H1 (cell line): ENCODE data around the gene LIX1L. TPM values are rescaled to one million over a fixed set of nuclear protein-coding genes. Genes with fewer than 3 reads are reported as not detected.

Source experiments
- CTCF ChIA-PET: fragments of 300-600 bp; sonication (Branson Sonifier 250); formaldehyde crosslinking; loops from one replicate; lab custom pipeline; 2021; ENCODE audit not compliant: partially characterized antibody; lab: Charles Lee
- POLR2A ChIA-PET: fragments of 300-600 bp; sonication (Branson Sonifier 250); formaldehyde crosslinking; loops from one replicate; lab custom pipeline; 2021; ENCODE audit warnings: inconsistent platforms; ENCODE audit not compliant: partially characterized antibody; lab: Charles Lee
- DNase-seq, 2 experiments: peaks; one replicate each; pipeline versions ENCODE4 v3.0.0 to v3.0.0-alpha.2; 2010 to 2022; ENCODE audit warnings: low spot score in 2 of 2, low read depth in 1 of 2, mixed read lengths in 1 of 2
- FAIRE-seq: peaks from 2 replicates; lab custom pipeline; 2011; peaks lifted over from hg19 to GRCh38; lab: Jason Lieb, UNC
- H2AFZ ChIP-seq: 2 replicates; pipeline ENCODE4 v1.8.1; 2012; ENCODE audit warnings: low read length, inconsistent platforms
- H2AK5ac ChIP-seq: 2 replicates; pipeline ENCODE4 v1.6.1; 2013; ENCODE audit warnings: low read depth, low read length
- H2BK120ac ChIP-seq: replicated peaks from 2 replicates; pipeline ENCODE3; 2013; ENCODE audit warnings: low read depth, low read length, inconsistent platforms
- H2BK12ac ChIP-seq: 2 replicates; pipeline ENCODE4 v1.6.1; 2013; ENCODE audit warnings: low read depth, low read length
- H2BK15ac ChIP-seq: 2 replicates; pipeline ENCODE4 v1.6.1; 2013; ENCODE audit warnings: low read length
- H2BK20ac ChIP-seq: 2 replicates; pipeline ENCODE4 v1.6.1; 2013; ENCODE audit warnings: low read length
- H2BK5ac ChIP-seq: 2 replicates; pipeline ENCODE4 v1.6.1; 2013; ENCODE audit warnings: low read depth, low read length
- H3K14ac ChIP-seq: 2 replicates; pipeline ENCODE4 v1.6.1; 2013; ENCODE audit warnings: inconsistent platforms; ENCODE audit not compliant: insufficient read length
- H3K18ac ChIP-seq: 2 replicates; pipeline ENCODE4 v1.6.1; 2013; ENCODE audit warnings: low read length; ENCODE audit errors: extremely low read depth
- H3K23ac ChIP-seq: 2 replicates; pipeline ENCODE4 v1.6.1; 2013; ENCODE audit warnings: inconsistent platforms; ENCODE audit not compliant: insufficient read length
- H3K23me2 ChIP-seq: 2 replicates; pipeline ENCODE4 v1.6.1; 2013; ENCODE audit warnings: low read depth, low read length
- H3K27ac ChIP-seq: 2 replicates; pipeline ENCODE4 v1.6.1; 2011; ENCODE audit warnings: low read depth, low read length, inconsistent platforms
- H3K27me3 ChIP-seq, 4 experiments: replicated peaks in 1 of 4; 1 replicate in 1 of 4; 2 replicates in 3 of 4; pipeline versions ENCODE4 v1.6.1 to v1.8.1; 2011 to 2013; ENCODE audit warnings: low read length in 3 of 4, mild to moderate bottlenecking in 3 of 4, inconsistent platforms in 2 of 4, mixed read lengths in 2 of 4, moderate library complexity in 1 of 4; ENCODE audit not compliant: control insufficient read depth in 3 of 4, insufficient read depth in 3 of 4; ENCODE audit errors: extremely low read depth in 1 of 4
- H3K36me3 ChIP-seq, 4 experiments: 2 replicates each; pipeline versions ENCODE4 v1.6.1 to v1.8.1; 2011 to 2013; ENCODE audit warnings: mild to moderate bottlenecking in 4 of 4, low read length in 3 of 4, moderate library complexity in 2 of 4, control low read depth in 1 of 4, inconsistent platforms in 1 of 4; ENCODE audit not compliant: insufficient read depth in 4 of 4, control insufficient read depth in 2 of 4
- H3K4ac ChIP-seq: replicated peaks from 2 replicates; pipeline ENCODE3; 2013; ENCODE audit warnings: low read length, low read depth, mixed read lengths, inconsistent platforms; ENCODE audit not compliant: insufficient read length
- H3K4me1 ChIP-seq, 4 experiments: replicated peaks in 1 of 4; 1 replicate in 1 of 4; 2 replicates in 3 of 4; pipeline versions ENCODE4 v1.6.1 to v1.8.1; 2011 to 2013; ENCODE audit warnings: low read length in 3 of 4, inconsistent platforms in 2 of 4, mixed read lengths in 1 of 4; ENCODE audit not compliant: insufficient read depth in 4 of 4, control insufficient read depth in 3 of 4
- H3K4me2 ChIP-seq, 2 experiments: 2 replicates each; pipeline versions ENCODE4 v1.6.1 to v1.8.1; 2011 to 2013; ENCODE audit warnings: low read depth in 2 of 2, low read length in 2 of 2, control low read depth in 1 of 2, inconsistent platforms in 1 of 2, mild to moderate bottlenecking in 1 of 2; ENCODE audit not compliant: insufficient read depth in 1 of 2
- H3K4me3 ChIP-seq, 4 experiments: fragments of 200-600, 300-600 bp in 1 of 4; sonication (generic), shearing (Covaris generic), sonication (Bioruptor Twin) in 1 of 4; 2 replicates each; pipeline versions ENCODE4 v1.5.1 to v1.8.1; 2011 to 2016; ENCODE audit warnings: low read length in 4 of 4, low read depth in 3 of 4, control low read depth in 2 of 4, inconsistent platforms in 2 of 4, mild to moderate bottlenecking in 2 of 4, mixed read lengths in 1 of 4, moderate library complexity in 1 of 4; ENCODE audit not compliant: insufficient read depth in 2 of 4; ENCODE audit errors: extremely low read depth in 1 of 4
- H3K56ac ChIP-seq: replicated peaks from 2 replicates; pipeline ENCODE3; 2013; ENCODE audit warnings: low read depth, mild to moderate bottlenecking, mixed read lengths, low read length, inconsistent platforms; ENCODE audit not compliant: insufficient read length
- H3K79me1 ChIP-seq: 2 replicates; pipeline ENCODE4 v1.6.1; 2013; ENCODE audit warnings: low read depth, low read length, control low read depth
- H3K79me2 ChIP-seq, 2 experiments: 2 replicates each; pipeline versions ENCODE4 v1.6.1 to v1.8.1; 2012 to 2013; ENCODE audit warnings: low read length in 2 of 2, mild to moderate bottlenecking in 2 of 2, inconsistent platforms in 1 of 2; ENCODE audit not compliant: insufficient read depth in 2 of 2, control insufficient read depth in 1 of 2
- H3K9ac ChIP-seq, 4 experiments: replicated peaks in 1 of 4; 1 replicate in 1 of 4; 2 replicates in 3 of 4; pipeline versions ENCODE4 v1.6.1 to v1.8.1; 2011 to 2013; ENCODE audit warnings: low read depth in 3 of 4, low read length in 3 of 4, control low read depth in 2 of 4, mild to moderate bottlenecking in 2 of 4, moderate library complexity in 2 of 4, inconsistent platforms in 1 of 4; ENCODE audit errors: extremely low read depth in 1 of 4
- H3K9me3 ChIP-seq, 2 experiments: 2 replicates each; pipeline versions ENCODE4 v1.6.1 to v1.8.1; 2012 to 2013; ENCODE audit warnings: mild to moderate bottlenecking in 2 of 2, moderate library complexity in 2 of 2, control low read depth in 1 of 2, inconsistent platforms in 1 of 2, low read depth in 1 of 2, low read length in 1 of 2, mixed read lengths in 1 of 2; ENCODE audit not compliant: insufficient read depth in 2 of 2
- H4K20me1 ChIP-seq, 2 experiments: replicated peaks in 1 of 2; 2 replicates each; pipeline versions ENCODE3 to v1.8.1; 2011 to 2013; ENCODE audit warnings: inconsistent platforms in 2 of 2, low read length in 2 of 2, mild to moderate bottlenecking in 1 of 2; ENCODE audit not compliant: insufficient read depth in 2 of 2, control insufficient read depth in 1 of 2
- H4K5ac ChIP-seq: 2 replicates; pipeline ENCODE4 v1.6.1; 2013; ENCODE audit warnings: low read length, low read depth, mixed read lengths, inconsistent platforms; ENCODE audit not compliant: insufficient read length
- H4K8ac ChIP-seq: 2 replicates; pipeline ENCODE4 v1.8.0; 2013; ENCODE audit warnings: mild to moderate bottlenecking, moderate library complexity, low read length, inconsistent platforms; ENCODE audit not compliant: insufficient read depth; ENCODE audit errors: extremely low read depth
- H4K91ac ChIP-seq: replicated peaks from 2 replicates; pipeline ENCODE3; 2013; ENCODE audit warnings: low read length, mixed read lengths, inconsistent platforms; ENCODE audit not compliant: insufficient read length
- CTCF ChIP-seq, 3 experiments: IDR thresholded peaks; 1 replicate in 2 of 3; 2 replicates in 1 of 3; pipeline versions ENCODE4 v1.5.1 to v1.6.1; 2011; ENCODE audit warnings: low read length in 3 of 3, mild to moderate bottlenecking in 3 of 3, inconsistent platforms in 2 of 3, low read depth in 1 of 3, moderate library complexity in 1 of 3; ENCODE audit not compliant: insufficient read depth in 1 of 3; ENCODE audit errors: control extremely low read depth in 1 of 3
- RAD21 ChIP-seq, 2 experiments: IDR thresholded peaks in 1 of 2; conservative IDR thresholded peaks in 1 of 2; 2 replicates each; pipeline ENCODE4 v1.6.1; 2011; ENCODE audit warnings: low read depth in 2 of 2, low read length in 2 of 2, improper control_type of control experiment in 1 of 2, inconsistent platforms in 1 of 2, mild to moderate bottlenecking in 1 of 2, moderate library complexity in 1 of 2
- SP4 ChIP-seq: IDR thresholded peaks from 2 replicates; pipeline ENCODE4 v1.6.1; 2012; ENCODE audit warnings: low read length, inconsistent platforms
- WGBS, 2 experiments: shearing (Covaris generic) in 1 of 2; methylation state at CpG; one replicate each; pipeline versions ENCODE4 v1.1.6 to v1.1.7; 2013 to 2015; ENCODE audit warnings: low lambda C conversion rate in 2 of 2, mixed read lengths in 2 of 2, inconsistent platforms in 1 of 2, low coverage in 1 of 2, missing lambda C conversion rate in 1 of 2; ENCODE audit not compliant: insufficient replicate concordance in 2 of 2, insufficient coverage in 1 of 2, insufficient read length in 1 of 2; ENCODE audit errors: extremely low coverage in 1 of 2, missing lambda C conversion rate in 1 of 2; 5-methylcytosine and 5-hydroxymethylcytosine counted together
- polyA plus RNA-seq, 7 experiments: library from polyadenylated mRNA; depleted of rRNA in 3 of 7; stranded (reverse) in 5 of 7; unstranded in 2 of 7; fragments of >200 nt in 5 of 7; fragments of 200-250 nt in 2 of 7; gene quantifications; 1 replicate in 5 of 7; 2 replicates in 1 of 7; 4 replicates in 1 of 7; pipeline versions ENCODE4 v1.2.1 to v1.2.3, GENCODE V29; 2011 to 2013; ENCODE audit warnings: missing spikeins in 2 of 7, mixed read lengths in 2 of 7
- total RNA-seq: library from RNA; stranded (reverse); fragmentation: NEBNext Ultra II Directional; extraction: Animal tissue kit (Norgen Biotek cat#: 25700); gene quantifications from 2 replicates; pipeline ENCODE4 v1.2.1, GENCODE V29; 2021

Gene LIX1L
- total and polyA plus RNA-seq, 2 of the 8 experiments (the other 6 are each of a cell fraction or from before 2014, with no cell fraction given) = 2.9 to 3.7 TPM

- Histone ChIP-seq H3K4me3 (no peak overlapping the region), H3K4me1 (no peaks in the 10 kb centered on the region), H2BK15ac (0 out of 2 replicates have a peak overlapping the region, but pooled peaks have one; percentile 25), H4K91ac (no peak overlapping the region), H3K4me2 (no peak overlapping the region), H3K14ac (no peak overlapping the region), H3K27me3 (no peaks in the 10 kb centered on the region; a peak in 1 of 7 replicates), H3K36me3 (no peaks in the 10 kb centered on the region), H3K27ac (no peak overlapping the region), H4K8ac (no peak overlapping the region; the same call in 1 of the 2 replicates), H3K9ac (no peak overlapping the region), H3K23ac (no peak overlapping the region), H2AFZ (peak overlapping the region; percentile 79; the same call in 1 of the 2 replicates), H3K23me2 (no peaks in the 10 kb centered on the region; the same call in 1 of the 2 replicates), H3K9me3 (no peaks in the 10 kb centered on the region), H3K18ac (no peak overlapping the region), H2BK20ac (no peak overlapping the region), H2BK12ac (no peak overlapping the region), H3K79me1 (no peaks in the 10 kb centered on the region), H3K56ac (no peak overlapping the region), H4K20me1 (no peaks in the 10 kb centered on the region), H4K5ac (no peak overlapping the region), H2AK5ac (no peak overlapping the region), H3K79me2 (no peaks in the 10 kb centered on the region), H2BK120ac (no peak overlapping the region), H3K4ac (no peak overlapping the region), H2BK5ac (no peak overlapping the region)
- WGBS, 2 experiments = 85% methylated on average over 12 of the region's 12 CpGs; no CpG with 5 or more reads in 1 of the 2 experiments
- DNase-seq (no peak), FAIRE-seq (no peak)
- POLR2A ChIA-PET = interaction anchor here (0.6 to 1.5 kb wide), 4 partner anchors 10 to 43 kb away, joined by 3 to 6 read pairs (median 4); partner anchors contain the start of genes PEX11B and PIAS3
- TF ChIP-seq CTCF (IDR thresholded peaks at IDR 0.05; ENCODE audit: control extremely low read depth in 1 of 3, insufficient read depth in 1 of 3, low read depth in 1 of 3, low read length in 3 of 3) = peak; percentile 47 to 56 (median 49)
- peak in 1 of 2 experiments; percentile 39; a peak in 2 of 4 replicates for TF ChIP-seq RAD21 (IDR thresholded peaks at IDR 0.05 in 1 of 2, conservative IDR thresholded peaks at IDR 0.05 in 1 of 2; ENCODE audit: low read depth in 2 of 2, low read length in 2 of 2)
- no peak for TF ChIP-seq SP4
- CTCF ChIA-PET = interaction anchor here (0.9 to 9.5 kb wide), 10 partner anchors 8 to 111 kb away, joined by 3 to 74 read pairs (median 4); partner anchors contain the start of genes ITGA10, NUDT17 and POLR3GL
Observed at GRCh38 chr1:145901312-145902021, 56.4 kb downstream of the LIX1L start.
